Hematopoietic multipotent progenitor cell treated with erythropoietin and hydrocortisone succinate and interleukin-3 and kit ligand, for 8 days (in vitro differentiated cells): ENCODE measurements around the gene PRKN.

ENCODE experiments used
- DNase-seq: peaks from one replicate; pipeline ENCODE4 v3.0.0-alpha.2; 2015

PRKN gene

GRCh38 chr6:162528538-162528937 is 199.0 kb downstream of the PRKN start:
- DNase-seq: no peak

- DNase-seq: no peak
These were observed 200.6 kb downstream of the PRKN start for GRCh38 chr6:162526960-162527359.

GRCh38 chr6:162525181-162525580 is 202.4 kb downstream of the PRKN start:
- DNase-seq: no peak

GRCh38 chr6:162512744-162513143 is 214.8 kb downstream of the PRKN start:
- no peak for DNase-seq

GRCh38 chr6:162497389-162497788 is 230.2 kb downstream of the PRKN start:
- DNase-seq: no peak

- no peak for DNase-seq
These were observed 233.6 kb downstream of the PRKN start for GRCh38 chr6:162493917-162494316.

GRCh38 chr6:162491637-162492036 is 235.9 kb downstream of the PRKN start:
- no peak for DNase-seq

- DNase-seq: no peak
These were observed 238.2 kb downstream of the PRKN start for GRCh38 chr6:162489101-162489976.

GRCh38 chr6:162488444-162488843 is 239.1 kb downstream of the PRKN start:
- DNase-seq: no peak

- DNase-seq: no peak
These were observed 242.1 kb downstream of the PRKN start for GRCh38 chr6:162485464-162485863.

- no peak for DNase-seq
These were observed 245.6 kb downstream of the PRKN start for GRCh38 chr6:162481938-162482337.

GRCh38 chr6:162481320-162481719 is 246.2 kb downstream of the PRKN start:
- no peak for DNase-seq

GRCh38 chr6:162478192-162478671 is 249.3 kb downstream of the PRKN start:
- DNase-seq: no peak

GRCh38 chr6:162474722-162475121 is 252.8 kb downstream of the PRKN start:
- no peak for DNase-seq

GRCh38 chr6:162471842-162472241 is 255.7 kb downstream of the PRKN start:
- no peak for DNase-seq

GRCh38 chr6:162468326-162468725 is 259.2 kb downstream of the PRKN start:
- DNase-seq: no peak

- no peak for DNase-seq
These were observed 259.9 kb downstream of the PRKN start for GRCh38 chr6:162467679-162468078.

GRCh38 chr6:162463576-162463975 is 264.0 kb downstream of the PRKN start:
- DNase-seq: no peak

GRCh38 chr6:162459985-162460384 is 267.6 kb downstream of the PRKN start:
- no peak for DNase-seq

GRCh38 chr6:162450358-162450757 is 277.2 kb downstream of the PRKN start:
- DNase-seq: no peak

- DNase-seq: no peak
These were observed 279.3 kb downstream of the PRKN start for GRCh38 chr6:162448294-162448693.

GRCh38 chr6:162443101-162443500 is 284.5 kb downstream of the PRKN start:
- no peak for DNase-seq

- DNase-seq: peak; percentile 22
These were observed 284.9 kb downstream of the PRKN start for GRCh38 chr6:162442687-162443086.

GRCh38 chr6:162441991-162442390 is 285.6 kb downstream of the PRKN start:
- no peak for DNase-seq

- DNase-seq: no peak
These were observed 288.6 kb downstream of the PRKN start for GRCh38 chr6:162438980-162439379.
